AG08396 (cell line): ENCODE results near the gene TMPRSS6.

Experiments
- DNase-seq: peaks from one replicate; pipeline ENCODE4 v3.0.0; 2012; ENCODE audit warnings: low spot score, mixed read lengths

Gene TMPRSS6

DNA sequence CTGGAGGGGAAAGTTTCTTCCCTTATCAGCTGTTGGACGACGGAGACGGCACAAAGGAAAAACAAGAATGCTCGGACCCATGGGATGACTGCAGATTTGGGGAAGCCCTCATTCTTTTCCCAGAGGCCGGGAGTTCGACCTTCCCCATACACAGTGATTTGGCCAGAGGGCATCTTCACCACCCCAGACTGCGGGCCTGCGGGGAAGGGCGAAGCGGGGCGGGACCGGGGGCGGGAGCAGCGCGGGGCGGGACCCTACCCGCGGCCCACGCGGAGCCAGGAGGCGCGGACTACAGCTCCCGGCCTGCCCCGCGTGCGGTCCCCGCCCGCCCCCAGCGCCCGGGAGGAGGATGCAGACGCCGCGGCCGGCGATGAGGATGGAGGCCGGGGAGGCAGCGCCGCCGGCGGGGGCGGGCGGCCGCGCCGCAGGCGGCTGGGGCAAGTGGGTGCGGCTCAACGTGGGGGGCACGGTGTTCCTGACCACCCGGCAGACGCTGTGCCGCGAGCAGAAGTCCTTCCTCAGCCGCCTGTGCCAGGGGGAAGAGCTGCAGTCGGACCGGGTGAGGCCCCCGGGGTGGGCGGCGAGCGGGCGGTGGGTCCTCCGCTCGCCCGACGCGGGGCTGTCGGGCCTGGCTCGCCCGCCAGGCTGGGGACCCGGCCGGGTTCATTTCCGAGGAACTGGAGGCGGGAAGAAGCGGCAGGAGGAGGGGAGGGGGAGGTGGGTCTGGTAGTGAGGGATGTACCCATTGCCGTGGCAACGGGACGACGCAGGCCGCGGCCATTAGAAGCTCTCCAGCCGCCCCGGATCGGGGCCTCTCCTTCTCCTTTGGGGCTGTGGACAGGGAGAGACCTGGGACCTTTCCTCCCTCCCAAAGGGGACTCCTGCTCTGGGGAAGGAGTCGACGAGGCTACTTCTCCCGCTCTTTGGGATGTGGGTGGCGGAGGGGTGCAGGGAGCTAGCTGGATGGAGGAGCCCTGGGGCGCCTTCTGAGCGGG lies 57.8 kb downstream of the TMPRSS6 start, which contains the start of gene KCTD17:
KCTD17 (plus strand) TSS at position 352 of the 995 bp plus-strand sequence; CDS start at position 371, 19 bp downstream.
- peak; percentile 97 for DNase-seq

DNA sequence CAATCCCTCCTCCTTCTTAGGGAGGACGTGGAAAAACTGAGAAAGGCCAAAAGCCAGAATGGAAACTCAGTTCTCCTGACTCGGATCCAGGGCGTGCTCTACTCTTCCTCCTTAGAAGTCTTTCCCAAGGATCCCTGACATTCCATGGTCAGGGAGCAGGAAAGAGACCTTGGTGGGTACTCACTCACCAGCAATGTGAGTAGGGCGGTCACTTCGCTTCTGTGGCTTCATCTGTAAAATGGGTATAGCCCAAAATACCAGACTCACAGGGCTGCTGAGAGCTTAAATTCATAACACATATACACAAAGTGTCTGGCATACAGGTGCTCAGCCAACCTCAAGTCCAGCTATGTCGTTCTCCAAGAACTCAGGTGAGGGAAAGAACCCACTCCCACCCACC lies 58.6 kb downstream of the TMPRSS6 start:
- no peak for DNase-seq

DNA sequence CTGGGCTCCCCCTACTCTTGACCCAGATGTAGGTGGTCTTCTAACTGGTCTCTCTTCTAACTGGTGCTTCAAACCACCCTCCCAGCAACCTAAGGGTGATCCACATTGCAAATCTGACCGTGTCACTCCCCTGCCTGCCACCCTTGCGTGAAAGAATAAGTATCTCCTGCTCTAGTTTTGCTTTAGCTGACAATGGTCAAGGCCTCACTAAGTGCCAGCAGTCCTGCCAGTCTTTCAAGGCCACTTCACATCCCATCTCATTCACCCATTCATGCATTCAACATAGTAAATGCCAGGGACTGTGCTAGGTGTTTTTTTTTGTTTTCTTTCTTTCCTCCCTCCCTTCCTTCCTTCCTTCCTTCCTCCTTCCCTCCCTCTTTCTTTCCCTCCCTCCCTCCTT lies 60.3 kb downstream of the TMPRSS6 start:
- DNase-seq = no peak

DNA sequence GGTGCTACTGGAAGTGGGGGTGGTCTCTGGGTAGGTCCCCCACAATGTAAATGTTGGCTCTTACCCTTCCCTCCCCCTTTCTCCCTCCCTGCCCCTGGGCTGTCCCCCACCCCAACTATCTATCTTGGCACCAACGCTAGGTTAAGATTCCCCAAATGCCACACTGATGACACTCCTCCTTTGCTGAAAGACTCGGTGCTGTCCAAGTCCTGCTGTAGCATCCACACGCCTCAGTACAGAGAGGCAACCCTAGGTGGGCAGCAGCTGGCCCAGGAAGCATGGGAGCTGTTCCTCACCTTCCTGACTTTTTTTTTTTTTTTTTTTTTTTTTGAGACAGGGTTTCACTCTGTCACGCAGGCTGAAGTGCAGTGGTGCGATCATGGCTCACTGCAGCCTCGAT lies 61.4 kb downstream of the TMPRSS6 start:
- DNase-seq = peak; percentile 70

DNA sequence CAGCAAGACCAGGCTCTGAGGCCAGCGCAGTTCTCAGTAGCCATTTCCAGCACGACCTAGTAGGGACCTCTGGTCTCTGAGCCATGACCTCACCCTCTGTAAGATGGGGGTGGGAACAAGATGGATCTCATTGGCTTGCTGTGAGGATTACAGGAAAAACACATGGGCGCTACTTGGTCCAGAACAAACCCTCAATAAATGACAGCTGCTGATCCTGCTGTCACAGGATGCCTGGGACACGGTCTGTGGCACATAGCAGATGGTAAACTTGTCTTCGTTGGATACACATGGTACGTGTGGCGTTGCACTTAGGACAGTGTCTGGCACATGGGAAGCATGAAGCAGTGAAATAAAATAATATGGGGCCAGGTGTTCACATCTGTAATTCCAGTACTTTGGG lies 62.5 kb downstream of the TMPRSS6 start:
- DNase-seq = no peak

DNA sequence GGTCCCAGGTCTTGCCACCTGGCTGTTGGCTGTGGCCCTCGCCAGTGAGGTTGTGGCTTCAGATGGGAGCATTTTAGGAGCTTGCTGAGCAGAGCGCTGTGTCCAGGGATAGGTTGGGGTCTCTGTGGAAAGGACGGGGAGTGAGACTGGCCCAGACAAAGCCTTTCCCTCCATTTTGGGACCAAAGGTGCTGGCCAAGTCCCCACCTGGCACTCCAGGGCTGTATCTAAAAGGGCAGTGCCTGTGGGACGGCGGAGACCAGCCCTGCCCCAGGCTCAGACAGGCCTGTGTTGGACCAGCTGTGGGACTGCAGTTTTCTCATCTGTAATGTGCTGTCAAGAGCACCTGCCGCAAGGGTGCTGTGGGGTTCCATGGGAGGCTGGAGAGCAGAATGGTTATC lies 62.9 kb downstream of the TMPRSS6 start:
- DNase-seq = no peak

DNA sequence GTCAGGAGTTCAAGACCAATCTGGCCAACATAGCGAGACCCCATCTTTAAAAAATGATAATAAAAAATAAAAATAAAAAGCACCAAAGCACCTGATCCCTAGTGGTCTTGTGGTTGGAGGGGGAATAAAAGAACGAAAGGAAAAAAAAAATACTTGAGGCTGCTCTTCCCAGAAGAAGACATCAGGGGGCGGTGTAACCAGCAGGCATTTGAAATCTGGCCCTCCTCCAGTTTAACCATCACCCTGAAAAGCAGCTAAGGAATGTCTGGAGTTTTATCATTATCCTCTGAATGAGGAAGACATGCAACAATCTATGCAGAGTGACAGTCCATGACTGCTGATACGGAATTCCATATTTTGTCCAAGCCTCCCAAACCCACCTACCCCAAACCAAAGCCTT lies 63.6 kb downstream of the TMPRSS6 start:
- DNase-seq = peak; percentile 81

DNA sequence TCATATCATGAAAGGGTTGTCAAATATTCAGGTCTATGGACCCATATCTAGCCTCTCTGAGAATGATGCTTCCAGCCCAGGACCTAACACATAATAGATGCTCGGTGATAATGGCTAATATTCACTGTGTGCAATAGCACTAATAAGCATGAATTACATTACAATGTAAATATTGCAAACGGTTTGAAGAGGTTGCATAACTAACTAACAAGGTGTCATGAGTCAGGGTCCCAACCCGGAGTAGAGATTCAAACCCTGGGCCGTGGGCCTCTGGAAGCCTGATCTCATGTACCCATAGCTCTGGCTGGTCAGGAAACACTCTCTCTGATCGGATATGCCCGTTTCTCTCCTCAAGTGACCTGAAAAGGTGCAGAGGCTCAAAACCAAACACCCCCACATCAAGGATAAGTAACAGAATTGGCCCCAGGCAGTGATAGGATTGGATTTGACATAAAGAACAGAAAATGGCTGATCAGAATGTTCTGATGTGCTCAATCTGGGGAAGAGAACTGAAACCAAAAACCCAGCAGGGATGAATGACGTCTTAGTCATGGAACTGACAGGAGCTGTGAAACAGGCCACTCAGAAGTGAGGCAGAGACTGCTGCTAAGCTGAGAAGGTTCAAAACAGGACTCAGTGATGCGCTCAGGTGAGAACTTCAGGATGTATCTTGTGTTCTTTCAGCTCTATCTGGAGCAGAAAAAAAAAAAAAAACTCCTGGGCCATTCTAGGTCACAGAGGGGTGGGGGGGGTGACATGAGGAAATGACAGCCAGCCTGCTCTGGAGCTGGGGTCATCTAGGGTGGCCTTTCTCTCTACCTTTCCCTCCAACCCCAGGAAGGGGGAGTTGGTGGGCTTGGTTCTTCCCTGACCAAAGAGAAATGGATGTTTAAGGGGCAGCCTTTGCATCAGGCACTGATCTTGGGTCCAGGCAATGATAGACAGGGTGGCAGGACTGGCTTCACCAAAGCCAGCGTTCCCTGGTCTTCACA lies 64.6 kb downstream of the TMPRSS6 start:
- no peak for DNase-seq

DNA sequence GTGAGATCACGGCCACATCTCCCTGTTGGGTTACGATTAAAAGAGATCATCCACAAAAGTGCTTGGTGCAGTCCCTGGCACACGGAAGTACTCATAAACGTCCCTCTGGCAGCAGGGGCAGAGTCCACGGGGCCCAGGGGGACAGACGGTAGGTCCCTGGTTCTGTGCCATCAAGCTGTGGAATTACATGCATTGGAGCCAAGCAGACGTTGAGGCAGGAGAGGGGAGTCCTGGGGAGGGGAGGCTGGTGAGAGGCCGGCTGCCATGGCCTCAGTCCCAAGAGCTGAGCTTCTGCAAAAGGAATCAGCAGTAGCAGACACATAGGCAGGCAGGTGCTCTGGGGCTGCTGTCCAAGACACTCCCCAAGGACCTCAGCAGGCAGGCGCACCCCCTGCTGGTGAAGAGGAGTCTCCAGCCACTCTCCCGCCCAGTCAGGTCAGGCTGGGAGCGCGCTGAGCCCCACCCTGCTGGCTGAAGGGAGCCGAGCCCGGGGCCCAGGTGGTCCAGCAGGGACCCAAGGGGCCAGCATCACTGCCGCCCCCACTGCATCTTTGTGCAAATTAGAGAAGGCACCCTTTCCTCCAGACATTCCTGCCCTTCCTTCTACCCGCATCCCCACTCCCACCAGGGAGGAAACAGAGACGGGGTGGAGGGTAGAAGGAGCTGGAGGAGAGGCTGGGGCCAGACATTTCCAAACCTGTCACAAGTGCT lies 65.5 kb downstream of the TMPRSS6 start:
- peak; percentile 76 for DNase-seq

DNA sequence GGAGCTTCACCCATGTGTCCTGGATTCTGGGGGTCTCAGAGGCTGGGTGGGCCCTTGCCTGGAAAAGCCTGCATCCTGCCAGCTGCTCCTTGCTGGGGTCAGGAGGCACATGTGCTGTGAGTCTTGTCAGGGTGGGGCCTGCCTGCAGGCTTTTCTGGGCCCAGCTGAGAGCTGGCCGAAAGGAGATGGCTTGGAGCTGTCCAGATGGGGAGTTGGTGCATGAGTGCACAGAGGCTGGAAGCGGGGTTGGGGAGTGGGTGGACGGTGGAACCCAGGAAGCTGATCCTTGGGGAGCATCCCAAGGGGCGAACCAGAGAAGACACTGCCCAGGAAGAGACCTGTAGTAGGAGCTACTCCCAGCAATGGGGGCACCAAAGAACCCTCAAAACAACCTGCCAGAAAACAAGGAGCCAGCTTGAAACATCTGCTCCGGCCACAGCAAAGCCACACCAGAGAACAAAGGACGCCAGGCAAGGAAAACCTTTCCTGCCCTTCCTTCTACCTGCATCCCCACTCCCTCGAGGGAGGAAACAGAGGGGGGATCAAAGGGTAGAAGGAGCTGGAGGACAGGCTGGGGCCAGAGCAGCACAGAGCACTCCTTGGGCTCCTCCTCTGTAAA lies 66.2 kb downstream of the TMPRSS6 start:
- DNase-seq = no peak

DNA sequence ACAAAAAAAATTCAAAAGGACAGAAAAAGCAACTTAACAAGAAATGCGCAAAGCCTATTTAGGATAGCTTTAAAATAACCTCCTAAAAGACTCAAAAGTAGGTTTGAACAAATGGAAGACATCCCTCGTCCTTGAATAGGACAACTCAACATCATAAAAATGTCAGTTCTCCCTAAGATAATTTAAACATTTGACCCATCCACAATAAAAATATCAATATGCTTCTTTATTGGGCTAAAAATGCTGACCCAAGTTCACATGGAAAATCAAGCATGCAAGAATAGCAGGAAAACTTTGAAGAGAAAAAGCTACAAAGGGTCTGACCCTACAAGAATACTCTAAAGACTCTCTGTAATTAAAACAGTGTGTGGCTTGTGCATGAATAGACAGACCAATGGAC lies 70.0 kb downstream of the TMPRSS6 start:
- DNase-seq = no peak

DNA sequence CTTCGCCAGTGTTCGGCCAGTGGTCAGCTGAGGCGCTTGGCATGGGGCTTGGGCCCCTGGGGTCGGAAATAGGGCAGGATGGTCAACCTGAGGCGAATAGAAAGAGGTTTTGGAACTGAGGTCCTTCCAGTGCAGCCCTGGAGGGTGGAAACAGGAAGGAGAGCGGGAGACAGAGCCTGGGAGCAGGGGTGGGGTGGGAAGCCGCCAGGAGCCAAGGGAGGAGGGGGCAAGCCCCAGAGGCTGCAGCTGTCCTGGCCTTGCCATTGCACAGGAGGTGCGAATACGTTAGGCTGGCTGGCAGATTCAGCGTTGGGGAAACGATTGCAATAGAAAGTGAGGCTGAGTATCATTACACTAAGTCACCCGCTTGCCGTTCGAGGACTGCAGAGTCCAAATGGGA lies 71.8 kb downstream of the TMPRSS6 start:
- no peak for DNase-seq

DNA sequence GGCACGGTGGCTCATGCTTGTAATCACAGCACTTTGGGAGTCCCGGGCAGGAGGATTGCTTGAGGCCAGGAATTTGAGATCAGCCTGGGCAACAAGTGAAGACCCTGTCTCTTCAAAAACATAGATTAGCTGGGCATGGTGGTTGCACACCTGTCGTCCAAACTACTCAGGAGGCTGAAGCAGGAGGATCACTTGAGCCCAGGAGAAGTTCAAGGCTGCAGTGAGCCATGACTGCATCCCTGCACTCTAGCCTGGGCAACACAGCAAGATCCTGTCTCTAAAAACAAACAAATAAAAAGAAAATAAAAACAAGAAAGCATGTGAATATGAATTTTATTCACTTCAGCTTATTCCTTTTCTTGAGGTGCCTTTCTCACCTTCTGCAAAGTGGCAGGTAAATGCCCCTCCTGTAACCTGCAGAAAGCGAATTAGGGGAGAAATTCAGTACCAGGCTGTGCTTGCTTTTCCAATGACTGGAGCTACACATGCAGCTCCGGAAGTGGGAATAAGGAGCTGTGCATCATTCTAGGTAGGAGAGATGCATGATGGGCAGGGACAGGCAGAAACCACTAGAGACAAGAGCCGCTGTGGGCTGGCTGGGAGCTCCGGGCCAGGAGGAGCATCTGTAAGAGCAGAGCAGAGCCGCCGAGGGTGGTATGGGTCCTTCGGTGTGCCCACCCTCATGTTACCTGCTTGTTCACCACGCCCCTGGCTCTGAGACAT lies 72.7 kb downstream of the TMPRSS6 start:
- DNase-seq = no peak

DNA sequence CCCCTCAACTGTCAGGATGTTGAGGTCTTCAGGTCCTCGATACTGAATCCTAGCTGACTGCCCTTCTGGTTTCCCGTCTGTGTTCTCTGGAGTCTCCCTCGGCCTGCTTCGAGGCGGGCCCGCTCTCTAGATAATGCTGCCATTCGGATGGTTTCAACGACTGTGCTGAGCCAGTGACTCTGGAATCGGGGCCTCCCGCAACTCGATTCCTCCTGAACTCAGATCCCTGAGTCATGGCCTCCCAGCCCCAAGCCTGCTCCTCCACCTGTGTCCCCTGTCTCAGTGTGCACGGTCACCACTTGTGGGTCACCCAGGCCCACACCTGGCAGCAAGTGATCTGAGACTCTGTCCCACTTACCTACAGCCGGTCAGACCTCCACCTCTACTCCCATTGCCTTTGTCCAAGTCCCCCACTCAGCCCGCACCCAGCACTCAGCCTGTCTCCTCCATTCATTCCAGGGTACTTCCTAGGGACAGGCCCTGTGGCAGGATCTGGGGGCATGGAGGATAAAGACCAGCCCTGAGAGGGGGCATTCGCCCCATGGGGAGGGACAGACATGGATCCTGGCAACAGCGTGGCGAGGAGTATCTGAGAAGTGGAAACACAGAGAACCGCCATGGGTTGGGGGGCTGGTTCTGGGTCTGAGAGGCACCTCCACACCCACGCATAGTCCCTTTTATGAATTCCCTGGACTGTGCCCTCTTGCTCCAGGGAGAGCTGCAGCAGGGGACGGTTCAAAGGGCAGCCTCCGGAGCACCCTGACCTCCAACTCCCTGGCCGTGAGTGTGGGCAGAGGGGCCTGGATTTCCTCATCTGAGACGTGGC lies 75.7 kb downstream of the TMPRSS6 start:
- no peak for DNase-seq

DNA sequence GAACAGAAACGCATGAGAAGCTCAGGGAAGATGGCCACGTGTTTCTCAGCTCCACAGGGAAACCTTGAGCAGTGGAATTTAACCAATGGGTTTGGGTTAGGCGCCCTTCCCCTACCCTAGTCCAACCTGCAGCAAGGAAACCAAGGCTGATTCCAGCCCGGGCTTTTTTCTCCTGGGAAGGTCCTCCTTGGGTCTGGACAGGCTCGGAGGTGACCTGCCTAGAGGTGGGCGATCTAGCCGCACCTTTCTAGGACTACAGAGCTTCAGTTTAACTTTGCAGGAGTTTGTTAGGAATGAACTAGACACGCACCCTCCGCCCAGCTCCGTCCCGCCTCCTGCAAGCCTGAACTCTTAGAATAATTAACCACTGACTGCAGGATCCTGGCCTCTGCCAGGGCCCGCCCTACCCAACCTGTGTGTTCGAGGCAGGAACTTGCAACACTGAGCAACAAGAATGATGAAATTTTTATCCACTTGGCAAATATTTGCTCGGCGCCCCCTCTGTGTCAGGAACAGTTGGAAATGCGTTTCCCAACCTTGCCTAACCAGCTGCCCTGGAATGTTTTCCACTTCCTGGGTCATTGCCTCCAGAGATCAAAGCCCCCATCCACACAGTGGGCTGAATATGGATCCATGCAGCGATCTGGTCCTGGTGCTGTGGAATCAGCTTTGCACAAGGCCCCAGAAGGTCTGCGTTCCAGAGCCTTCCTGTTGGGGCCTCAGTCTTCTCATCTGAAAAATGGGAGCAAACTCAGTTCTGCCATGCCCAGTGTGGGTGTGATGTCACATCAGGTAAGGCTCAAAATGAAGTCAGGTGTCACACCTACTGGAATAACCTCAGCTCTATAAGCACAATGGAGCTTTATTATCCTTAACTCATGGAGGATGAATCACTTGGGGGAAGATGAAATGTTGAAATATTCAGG lies 76.7 kb downstream of the TMPRSS6 start:
- peak; percentile 39 for DNase-seq

DNA sequence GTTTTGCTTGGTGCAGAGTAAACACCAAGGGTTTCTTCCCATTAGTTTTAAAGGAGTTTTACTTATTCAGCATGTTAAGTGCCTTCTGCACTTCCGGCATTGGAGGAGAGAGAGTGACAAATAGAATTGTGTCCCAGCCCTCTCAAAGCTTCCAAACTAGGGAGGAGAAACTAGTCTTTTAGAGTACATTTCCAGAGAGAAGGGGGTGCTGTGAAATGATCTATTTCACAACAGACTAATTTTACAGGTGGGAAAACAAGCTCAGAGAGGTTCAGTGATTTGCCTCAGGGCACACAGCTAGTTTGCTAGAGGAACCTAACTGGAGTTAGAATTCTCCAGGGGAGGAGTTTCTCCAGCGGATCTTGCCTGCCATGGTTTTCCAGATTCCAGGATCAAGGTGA lies 77.4 kb downstream of the TMPRSS6 start:
- DNase-seq = no peak

DNA sequence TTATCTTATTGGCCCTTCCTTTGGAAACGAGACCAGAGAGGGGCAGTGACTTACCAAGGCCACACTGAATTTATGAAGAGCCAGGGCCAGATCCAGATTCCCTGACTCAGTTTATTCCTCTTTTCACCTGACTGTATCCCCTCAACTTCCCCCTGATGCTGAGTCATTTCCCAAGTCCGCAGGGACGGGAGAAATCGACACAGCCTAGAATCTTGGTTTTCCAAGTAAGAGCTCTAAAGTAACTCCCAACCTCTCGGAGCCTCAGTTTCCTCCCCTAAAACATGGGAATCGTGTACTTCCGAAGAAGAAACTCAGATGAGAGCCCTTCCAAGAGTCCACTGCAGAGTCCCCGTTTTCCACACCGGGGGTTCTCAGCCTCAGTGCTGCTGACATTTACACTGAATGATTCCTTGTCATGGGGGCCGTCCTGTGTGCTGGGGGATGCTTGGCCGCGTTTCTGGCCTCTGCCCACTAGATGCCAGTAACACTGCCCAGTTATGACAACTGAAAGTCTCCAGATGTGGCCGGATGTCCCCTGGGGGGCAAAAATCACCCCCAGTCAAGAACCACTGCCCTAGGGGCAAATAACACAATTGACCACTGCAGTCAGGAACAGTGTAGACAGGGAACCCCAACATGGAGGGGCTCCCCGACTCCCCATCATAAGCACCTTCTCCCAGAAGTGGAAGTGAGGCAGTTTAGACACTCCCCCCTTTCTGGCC lies 78.8 kb downstream of the TMPRSS6 start:
- no peak for DNase-seq
